GM18868 (cell line): Measurements from ENCODE around the gene IFT52.
A peak's percentile ranks its signal among the peaks of the same experiment; 100 is the strongest.
"Not testable (repeated sequence)": the region's sequence is repeated elsewhere in the genome, so short reads cannot be mapped to it uniquely, and the experiment has no call there.

ENCODE experiments used
- ATAC-seq: cut with Tn5 transposase; IDR thresholded peaks from one replicate; pipeline ENCODE4 v1.9.1; 2021; ENCODE audit warnings: mild to moderate bottlenecking, moderate library complexity; ENCODE audit not compliant: unreplicated experiment

Gene IFT52

GRCh38 chr20:43636429-43636828 lies 45.7 kb downstream of the IFT52 start:
- no peak for ATAC-seq

- ATAC-seq, result no peak
These were observed 51.8 kb downstream of the IFT52 start for GRCh38 chr20:43642548-43642947.

- ATAC-seq, result no peak
These were observed 60.3 kb downstream of the IFT52 start for GRCh38 chr20:43650997-43651525.

GRCh38 chr20:43651650-43652184 lies 61.0 kb downstream of the IFT52 start:
- ATAC-seq, result not testable (repeated sequence)

GRCh38 chr20:43653966-43654365 lies 63.2 kb downstream of the IFT52 start:
- no peak for ATAC-seq

GRCh38 chr20:43655176-43655575 lies 64.4 kb downstream of the IFT52 start:
- not testable (repeated sequence) for ATAC-seq

GRCh38 chr20:43655937-43656336 lies 65.2 kb downstream of the IFT52 start:
- ATAC-seq, result no peak

- peak; percentile 3 for ATAC-seq
These were observed 67.5 kb downstream of the IFT52 start for GRCh38 chr20:43658069-43658722.

GRCh38 chr20:43658723-43659419 lies 68.1 kb downstream of the IFT52 start:
- ATAC-seq, result no peak

- ATAC-seq, result no peak
These were observed 72.4 kb downstream of the IFT52 start for GRCh38 chr20:43662943-43663655.

- ATAC-seq, result no peak
These were observed 74.9 kb downstream of the IFT52 start for GRCh38 chr20:43665466-43666176.

GRCh38 chr20:43666376-43667328 lies 75.9 kb downstream of the IFT52 start, which contains the start of gene MYBL2:
Gene MYBL2 (plus strand): TSS chr20:43667114. CDS start chr20:43667284, 170 bp downstream.
- peak; percentile 84 for ATAC-seq

GRCh38 chr20:43667341-43668132 lies 76.8 kb downstream of the IFT52 start:
- ATAC-seq, result peak; percentile 26

GRCh38 chr20:43669332-43669731 lies 78.6 kb downstream of the IFT52 start:
- no peak for ATAC-seq

- no peak for ATAC-seq
These were observed 79.7 kb downstream of the IFT52 start for GRCh38 chr20:43670423-43670822.

- ATAC-seq, result no peak
These were observed 85.6 kb downstream of the IFT52 start for GRCh38 chr20:43676368-43676767.

- ATAC-seq, result peak; percentile 31
These were observed 90.2 kb downstream of the IFT52 start for GRCh38 chr20:43680981-43681380.

GRCh38 chr20:43681468-43681942 lies 90.8 kb downstream of the IFT52 start:
- ATAC-seq, result peak; percentile 17
